ENCODE results near the gene KIF4A. TPM values are rescaled to one million over a fixed set of nuclear protein-coding genes. Genes with fewer than 3 reads are reported as not detected.

KIF4A gene
- total RNA-seq, 1 donor from 2014 or later, result not detected

GRCh38 chrX:70411475-70411874 lies 121.6 kb downstream of the KIF4A start:
- TF ChIP-seq, protein P1, sequence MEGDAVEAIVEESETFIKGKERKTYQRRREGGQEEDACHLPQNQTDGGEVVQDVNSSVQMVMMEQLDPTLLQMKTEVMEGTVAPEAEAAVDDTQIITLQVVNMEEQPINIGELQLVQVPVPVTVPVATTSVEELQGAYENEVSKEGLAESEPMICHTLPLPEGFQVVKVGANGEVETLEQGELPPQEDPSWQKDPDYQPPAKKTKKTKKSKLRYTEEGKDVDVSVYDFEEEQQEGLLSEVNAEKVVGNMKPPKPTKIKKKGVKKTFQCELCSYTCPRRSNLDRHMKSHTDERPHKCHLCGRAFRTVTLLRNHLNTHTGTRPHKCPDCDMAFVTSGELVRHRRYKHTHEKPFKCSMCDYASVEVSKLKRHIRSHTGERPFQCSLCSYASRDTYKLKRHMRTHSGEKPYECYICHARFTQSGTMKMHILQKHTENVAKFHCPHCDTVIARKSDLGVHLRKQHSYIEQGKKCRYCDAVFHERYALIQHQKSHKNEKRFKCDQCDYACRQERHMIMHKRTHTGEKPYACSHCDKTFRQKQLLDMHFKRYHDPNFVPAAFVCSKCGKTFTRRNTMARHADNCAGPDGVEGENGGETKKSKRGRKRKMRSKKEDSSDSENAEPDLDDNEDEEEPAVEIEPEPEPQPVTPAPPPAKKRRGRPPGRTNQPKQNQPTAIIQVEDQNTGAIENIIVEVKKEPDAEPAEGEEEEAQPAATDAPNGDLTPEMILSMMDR (IDR thresholded peaks at IDR 0.05), result no peak
- no peaks in the 10 kb centered on the region for H3K9me3 ChIP-seq
- H3K4me1 ChIP-seq, result no peaks in the 10 kb centered on the region
- no peak overlapping the region for H3K4me3 ChIP-seq
- H3K27me3 ChIP-seq, result no peaks in the 10 kb centered on the region
- intact Hi-C loops (cut with DNase I), result no loop called here
- H3K27ac ChIP-seq, result no peak overlapping the region
- H3K36me3 ChIP-seq, result no peaks in the 10 kb centered on the region
- DNase-seq (ENCODE audit: low spot score in 2 of 2), result no peak

DNA sequence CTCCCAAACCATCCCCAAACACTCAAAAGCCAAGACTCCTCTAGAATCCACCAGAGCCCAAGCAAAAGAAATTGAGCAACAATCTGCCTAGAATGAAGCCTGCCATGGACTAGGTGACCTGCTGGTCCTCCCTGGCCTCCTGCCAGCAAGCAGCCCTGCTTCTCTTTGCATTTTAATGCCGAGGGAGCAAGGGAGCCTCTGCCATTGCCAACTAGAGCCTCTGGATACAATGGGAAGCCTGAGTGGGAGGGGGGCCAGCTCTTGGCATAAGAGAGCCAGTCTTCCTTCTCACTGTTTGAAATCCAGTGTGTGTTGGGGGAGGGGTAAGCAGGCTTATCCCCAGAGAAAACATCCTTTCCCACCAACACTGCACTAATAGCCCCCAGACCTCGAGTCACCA lies 131.7 kb downstream of the KIF4A start:
- intact Hi-C loops (cut with DNase I), result no loop called here
- TF ChIP-seq, protein P1 (IDR thresholded peaks at IDR 0.05), result no peak
- Histone ChIP-seq H3K9me3 (no peaks in the 10 kb centered on the region), H3K36me3 (no peaks in the 10 kb centered on the region), H3K4me3 (no peak overlapping the region), H3K27me3 (no peaks in the 10 kb centered on the region), H3K27ac (no peak overlapping the region), H3K4me1 (no peaks in the 10 kb centered on the region)
- no peak for DNase-seq (ENCODE audit: low spot score in 2 of 2)

- TF ChIP-seq, protein P1 (IDR thresholded peaks at IDR 0.05), result peak in 2 of 3 experiments; percentile 17 to 47
- H3K36me3 ChIP-seq, result no peaks in the 10 kb centered on the region
- no peaks in the 10 kb centered on the region for H3K4me1 ChIP-seq
- no peaks in the 10 kb centered on the region for H3K9me3 ChIP-seq
- H3K27ac ChIP-seq, result no peak within 1 kb of the TSS
- no peak within 1 kb of the TSS for H3K4me3 ChIP-seq
- DNase-seq (ENCODE audit: low spot score in 2 of 2), result no peak
- intact Hi-C loops (cut with DNase I), result no loop called here
- H3K27me3 ChIP-seq, result no peaks in the 10 kb centered on the region
Observed at GRCh38 chrX:70422851-70423341, 133.0 kb downstream of the KIF4A start, which contains the start of gene GDPD2. TSS of gene GDPD2 (plus strand) at chrX:70423314. CDS start at chrX:70424985, 1,671 bp downstream.

DNA sequence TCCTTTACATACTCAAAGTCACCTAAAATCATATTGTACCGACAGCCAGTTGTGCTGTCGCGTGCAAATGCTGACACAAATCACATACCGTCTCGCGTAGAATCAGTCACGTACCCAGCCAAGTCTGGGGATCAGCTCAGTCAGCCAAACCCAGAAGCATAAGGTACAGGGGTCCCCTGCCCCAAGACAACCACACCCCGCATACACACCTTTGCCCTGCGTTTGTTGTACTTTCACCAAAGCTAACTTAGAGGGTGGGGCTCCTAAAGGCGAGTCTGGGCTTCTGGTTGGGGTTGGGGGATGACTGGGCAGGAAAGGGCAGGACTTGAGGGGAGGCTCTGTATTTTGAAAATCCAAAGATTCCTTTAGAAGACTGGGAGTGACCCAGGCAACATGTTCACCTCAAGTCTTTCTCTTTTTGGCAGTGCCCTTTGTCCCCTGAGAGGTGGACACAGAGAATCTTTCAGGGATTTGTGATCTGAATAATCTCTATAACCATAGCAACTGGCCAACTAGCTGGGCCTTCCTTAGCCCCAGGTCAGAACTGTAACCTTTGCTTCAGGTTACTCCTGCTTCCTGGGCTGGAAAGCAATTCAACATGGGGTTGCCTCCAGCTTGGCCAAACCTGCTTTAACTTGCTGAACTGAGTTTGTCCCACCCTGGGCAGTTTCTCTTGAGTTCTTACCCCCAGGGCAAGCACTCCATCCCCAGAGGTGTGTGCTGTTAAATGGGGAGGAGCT lies 134.2 kb downstream of the KIF4A start:
- no peaks in the 10 kb centered on the region for H3K9me3 ChIP-seq
- H3K36me3 ChIP-seq, result no peaks in the 10 kb centered on the region
- H3K4me3 ChIP-seq, result no peak overlapping the region
- TF ChIP-seq, protein P1 (IDR thresholded peaks at IDR 0.05), result no peak
- intact Hi-C loops (cut with DNase I), result no loop called here
- H3K4me1 ChIP-seq, result no peaks in the 10 kb centered on the region
- DNase-seq (ENCODE audit: low spot score in 2 of 2), result no peak
- no peak overlapping the region for H3K27ac ChIP-seq
- H3K27me3 ChIP-seq, result no peaks in the 10 kb centered on the region

DNA sequence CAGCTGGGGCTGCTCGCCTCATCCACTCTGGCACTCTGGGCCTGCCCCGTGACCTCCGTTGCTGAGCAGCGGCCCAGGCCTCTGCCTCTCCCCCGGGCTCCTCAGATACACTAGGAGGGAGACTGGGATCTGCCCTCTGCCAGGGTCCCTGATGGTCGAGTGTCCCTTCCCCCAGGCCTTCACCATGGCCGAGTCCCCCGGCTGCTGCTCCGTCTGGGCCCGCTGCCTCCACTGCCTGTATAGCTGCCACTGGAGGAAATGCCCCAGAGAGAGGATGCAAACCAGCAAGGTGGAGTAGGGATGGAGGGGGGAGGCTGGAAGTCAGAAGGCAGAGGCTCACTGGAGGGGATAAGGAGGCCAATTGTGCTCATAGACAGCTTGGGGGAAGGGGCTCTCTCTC lies 134.9 kb downstream of the KIF4A start:
- intact Hi-C loops (cut with DNase I), result no loop called here
- Histone ChIP-seq H3K4me1 (no peaks in the 10 kb centered on the region), H3K9me3 (no peaks in the 10 kb centered on the region), H3K4me3 (no peak overlapping the region), H3K36me3 (no peaks in the 10 kb centered on the region), H3K27me3 (no peaks in the 10 kb centered on the region), H3K27ac (no peak overlapping the region)
- DNase-seq (ENCODE audit: low spot score in 2 of 2), result no peak
- TF ChIP-seq, protein P1 (IDR thresholded peaks at IDR 0.05), result no peak
